ENCODE data around the gene ZNF800. TPM values are rescaled to one million over a fixed set of nuclear protein-coding genes. Genes with fewer than 3 reads are reported as not detected.

ZNF800 gene
- total RNA-seq, 1 donor from 2014 or later, result 51.0 TPM

- DNase-seq, result no peak
Observed at GRCh38 chr7:127390817-127391590, 1.5 kb downstream of the ZNF800 start.

GRCh38 chr7:127390186-127390816, 2.2 kb downstream of the ZNF800 start:
- DNase-seq, result no peak

GRCh38 chr7:127389321-127389720, 3.2 kb downstream of the ZNF800 start:
- DNase-seq, result no peak

GRCh38 chr7:127387974-127388373, 4.5 kb downstream of the ZNF800 start:
- DNase-seq, result no peak

GRCh38 chr7:127383123-127383835, 9.2 kb downstream of the ZNF800 start:
- no peak for DNase-seq

- DNase-seq, result no peak
Observed at GRCh38 chr7:127382301-127383085, 10.0 kb downstream of the ZNF800 start.

GRCh38 chr7:127380479-127380878, 12.0 kb downstream of the ZNF800 start:
- DNase-seq, result no peak

- DNase-seq, result no peak
Observed at GRCh38 chr7:127379642-127380041, 12.9 kb downstream of the ZNF800 start.

GRCh38 chr7:127378537-127378936, 14.0 kb downstream of the ZNF800 start:
- DNase-seq, result no peak

- DNase-seq, result no peak
Observed at GRCh38 chr7:127377425-127377824, 15.1 kb downstream of the ZNF800 start.

GRCh38 chr7:127375631-127376030, 16.9 kb downstream of the ZNF800 start:
- DNase-seq, result no peak

GRCh38 chr7:127367679-127368078, 24.8 kb downstream of the ZNF800 start:
- DNase-seq, result no peak

GRCh38 chr7:127366680-127367079, 25.8 kb downstream of the ZNF800 start:
- no peak for DNase-seq

- DNase-seq, result no peak
Observed at GRCh38 chr7:127365957-127366315, 26.6 kb downstream of the ZNF800 start.

GRCh38 chr7:127365164-127365956, 27.1 kb downstream of the ZNF800 start:
- DNase-seq, result no peak

GRCh38 chr7:127362364-127363027, 30.0 kb downstream of the ZNF800 start:
- no peak for DNase-seq

GRCh38 chr7:127361736-127362135, 30.8 kb downstream of the ZNF800 start:
- no peak for DNase-seq

GRCh38 chr7:127359011-127359410, 33.5 kb downstream of the ZNF800 start:
- DNase-seq, result no peak

GRCh38 chr7:127353897-127354296, 38.6 kb downstream of the ZNF800 start:
- no peak for DNase-seq

GRCh38 chr7:127350586-127350985, 41.9 kb downstream of the ZNF800 start:
- DNase-seq, result no peak

GRCh38 chr7:127349881-127350280, 42.6 kb downstream of the ZNF800 start:
- DNase-seq, result no peak

Measured in occipital lobe (tissue), 2 donors.